HepG2 (cell line): ENCODE results near the gene LUC7L2. TPM values are rescaled to one million over a fixed set of nuclear protein-coding genes. Genes with fewer than 3 reads are reported as not detected.

ENCODE experiments used
- ADNP ChIP-seq: sonication (generic); formaldehyde crosslinking; IDR thresholded peaks from 2 replicates; pipeline ENCODE4 v1.4.0; 2020; ENCODE audit warnings: missing genetic modification reagents
- JDP2 ChIP-seq: sonication (generic); formaldehyde crosslinking; IDR thresholded peaks from 2 replicates; pipeline ENCODE4 v1.8.1; 2022; ENCODE audit warnings: missing genetic modification reagents, borderline replicate concordance
- NR2F6 ChIP-seq, 2 experiments: IDR thresholded peaks; 2 replicates each; pipeline ENCODE4 v1.6.1; 2016; ENCODE audit warnings: antibody characterized with exemption in 1 of 2, mild to moderate bottlenecking in 1 of 2
- RAD21 ChIP-seq: fragments of 450-650 bp; formaldehyde crosslinking; IDR thresholded peaks from 2 replicates; pipeline ENCODE4 v1.5.0; 2020; ENCODE audit warnings: mild to moderate bottlenecking
- SKI ChIP-seq: fragments of 450-650 bp; IDR thresholded peaks from one replicate; pipeline ENCODE4 v1.6.1; 2018; ENCODE audit warnings: mild to moderate bottlenecking; ENCODE audit not compliant: partially characterized antibody
- SNRNP70 ChIP-seq: fragments of 200-400 bp; formaldehyde crosslinking; IDR thresholded peaks from 2 replicates; pipeline ENCODE4 v1.6.1; 2017; ENCODE audit warnings: mild to moderate bottlenecking, low read depth, low read length, moderate library complexity
- TP53 ChIP-seq: sonication (generic); formaldehyde crosslinking; conservative IDR thresholded peaks from 2 replicates; pipeline ENCODE4 v1.4.0; 2020; ENCODE audit warnings: missing genetic modification reagents
- ZBTB40 ChIP-seq, 2 experiments: fragments of 450-650 bp in 1 of 2; sonication (generic) in 1 of 2; formaldehyde crosslinking in 1 of 2; IDR thresholded peaks; 2 replicates each; pipeline versions ENCODE4 v1.6.1 to v1.8.0; 2016 to 2022; ENCODE audit warnings: antibody characterized with exemption in 1 of 2, mild to moderate bottlenecking in 1 of 2, missing genetic modification reagents in 1 of 2
- ZNF17 ChIP-seq: sonication (generic); formaldehyde crosslinking; IDR thresholded peaks from 2 replicates; pipeline ENCODE4 v1.5.0; 2020; ENCODE audit warnings: mild to moderate bottlenecking, missing genetic modification reagents
- ZNF350 ChIP-seq: sonication (generic); formaldehyde crosslinking; IDR thresholded peaks from 2 replicates; pipeline ENCODE4 v1.4.0; 2020; ENCODE audit warnings: mild to moderate bottlenecking, low read depth, missing genetic modification reagents, borderline replicate concordance
- polyA plus RNA-seq, 8 experiments: library from polyadenylated mRNA; depleted of rRNA in 3 of 8; stranded (reverse) in 7 of 8; unstranded in 1 of 8; fragments of >200 nt; fragmentation: Illumina TruSeq in 4 of 8; extraction: Trizol in 4 of 8; gene quantifications; 2 replicates each; pipeline versions ENCODE4 v1.2.1 to v1.2.3, GENCODE V29; 2011 to 2016; ENCODE audit warnings: low read depth in 4 of 8, missing spikeins in 1 of 8, mixed read lengths in 1 of 8; ENCODE audit not compliant: insufficient read depth in 1 of 8
- total RNA-seq, 5 experiments: library from RNA; depleted of rRNA; stranded (reverse); fragments of >200 nt; fragmentation: Illumina TruSeq; extraction: Trizol; gene quantifications; 2 replicates each; pipeline ENCODE4 v1.2.3, GENCODE V29; 2016; ENCODE audit warnings: low read depth in 1 of 5
- TF ChIP-seq, protein P1 (sequence below): fragments of 450-650 bp; IDR thresholded peaks from 2 replicates; pipeline ENCODE4 v1.6.1; 2017
- TF ChIP-seq, protein P2 (sequence below): sonication (generic); formaldehyde crosslinking; IDR thresholded peaks from 2 replicates; pipeline ENCODE4 v1.5.1; 2020; ENCODE audit warnings: mild to moderate bottlenecking, missing genetic modification reagents, borderline replicate concordance

LUC7L2 gene
- total and polyA plus RNA-seq, 2 of the 13 experiments (the other 11 are each of a cell fraction or from before 2014, with no cell fraction given): 17.9 to 50.7 TPM

GRCh38 chr7:139341058-139341775 is 18.5 kb upstream of the LUC7L2 start, which contains the start of gene FMC1 (continued):
- no peak for TF ChIP-seq ZBTB40 (IDR thresholded peaks at IDR 0.05)
- peak; percentile 1; the same call in 1 of the 2 replicates for TF ChIP-seq ZBTB40 (CRISPR knock-in tag; IDR thresholded peaks at IDR 0.05)
- no peak for TF ChIP-seq ZNF17
- TF ChIP-seq JDP2: no peak; the same call in 1 of the 2 replicates
- TF ChIP-seq SKI: peak; percentile 8
- no peak for TF ChIP-seq NR2F6 (IDR thresholded peaks at IDR 0.05)
- TF ChIP-seq NR2F6 (CRISPR knock-in tag; IDR thresholded peaks at IDR 0.05): 0 out of 2 replicates have a peak, but pooled peaks have one; percentile 6
- no peak for TF ChIP-seq SNRNP70
- TF ChIP-seq ADNP: no peak
- TF ChIP-seq, protein P1, sequence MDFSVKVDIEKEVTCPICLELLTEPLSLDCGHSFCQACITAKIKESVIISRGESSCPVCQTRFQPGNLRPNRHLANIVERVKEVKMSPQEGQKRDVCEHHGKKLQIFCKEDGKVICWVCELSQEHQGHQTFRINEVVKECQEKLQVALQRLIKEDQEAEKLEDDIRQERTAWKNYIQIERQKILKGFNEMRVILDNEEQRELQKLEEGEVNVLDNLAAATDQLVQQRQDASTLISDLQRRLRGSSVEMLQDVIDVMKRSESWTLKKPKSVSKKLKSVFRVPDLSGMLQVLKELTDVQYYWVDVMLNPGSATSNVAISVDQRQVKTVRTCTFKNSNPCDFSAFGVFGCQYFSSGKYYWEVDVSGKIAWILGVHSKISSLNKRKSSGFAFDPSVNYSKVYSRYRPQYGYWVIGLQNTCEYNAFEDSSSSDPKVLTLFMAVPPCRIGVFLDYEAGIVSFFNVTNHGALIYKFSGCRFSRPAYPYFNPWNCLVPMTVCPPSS: no peak
- TF ChIP-seq TP53: no peak
- TF ChIP-seq ZNF350 (CRISPR knock-in tag): peak; percentile 97
- TF ChIP-seq RAD21: 0 out of 2 replicates have a peak, but pooled peaks have one; percentile 30
- TF ChIP-seq, protein P2, sequence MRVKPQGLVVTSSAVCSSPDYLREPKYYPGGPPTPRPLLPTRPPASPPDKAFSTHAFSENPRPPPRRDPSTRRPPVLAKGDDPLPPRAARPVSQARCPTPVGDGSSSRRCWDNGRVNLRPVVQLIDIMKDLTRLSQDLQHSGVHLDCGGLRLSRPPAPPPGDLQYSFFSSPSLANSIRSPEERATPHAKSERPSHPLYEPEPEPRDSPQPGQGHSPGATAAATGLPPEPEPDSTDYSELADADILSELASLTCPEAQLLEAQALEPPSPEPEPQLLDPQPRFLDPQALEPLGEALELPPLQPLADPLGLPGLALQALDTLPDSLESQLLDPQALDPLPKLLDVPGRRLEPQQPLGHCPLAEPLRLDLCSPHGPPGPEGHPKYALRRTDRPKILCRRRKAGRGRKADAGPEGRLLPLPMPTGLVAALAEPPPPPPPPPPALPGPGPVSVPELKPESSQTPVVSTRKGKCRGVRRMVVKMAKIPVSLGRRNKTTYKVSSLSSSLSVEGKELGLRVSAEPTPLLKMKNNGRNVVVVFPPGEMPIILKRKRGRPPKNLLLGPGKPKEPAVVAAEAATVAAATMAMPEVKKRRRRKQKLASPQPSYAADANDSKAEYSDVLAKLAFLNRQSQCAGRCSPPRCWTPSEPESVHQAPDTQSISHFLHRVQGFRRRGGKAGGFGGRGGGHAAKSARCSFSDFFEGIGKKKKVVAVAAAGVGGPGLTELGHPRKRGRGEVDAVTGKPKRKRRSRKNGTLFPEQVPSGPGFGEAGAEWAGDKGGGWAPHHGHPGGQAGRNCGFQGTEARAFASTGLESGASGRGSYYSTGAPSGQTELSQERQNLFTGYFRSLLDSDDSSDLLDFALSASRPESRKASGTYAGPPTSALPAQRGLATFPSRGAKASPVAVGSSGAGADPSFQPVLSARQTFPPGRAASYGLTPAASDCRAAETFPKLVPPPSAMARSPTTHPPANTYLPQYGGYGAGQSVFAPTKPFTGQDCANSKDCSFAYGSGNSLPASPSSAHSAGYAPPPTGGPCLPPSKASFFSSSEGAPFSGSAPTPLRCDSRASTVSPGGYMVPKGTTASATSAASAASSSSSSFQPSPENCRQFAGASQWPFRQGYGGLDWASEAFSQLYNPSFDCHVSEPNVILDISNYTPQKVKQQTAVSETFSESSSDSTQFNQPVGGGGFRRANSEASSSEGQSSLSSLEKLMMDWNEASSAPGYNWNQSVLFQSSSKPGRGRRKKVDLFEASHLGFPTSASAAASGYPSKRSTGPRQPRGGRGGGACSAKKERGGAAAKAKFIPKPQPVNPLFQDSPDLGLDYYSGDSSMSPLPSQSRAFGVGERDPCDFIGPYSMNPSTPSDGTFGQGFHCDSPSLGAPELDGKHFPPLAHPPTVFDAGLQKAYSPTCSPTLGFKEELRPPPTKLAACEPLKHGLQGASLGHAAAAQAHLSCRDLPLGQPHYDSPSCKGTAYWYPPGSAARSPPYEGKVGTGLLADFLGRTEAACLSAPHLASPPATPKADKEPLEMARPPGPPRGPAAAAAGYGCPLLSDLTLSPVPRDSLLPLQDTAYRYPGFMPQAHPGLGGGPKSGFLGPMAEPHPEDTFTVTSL (CRISPR knock-in tag): no peak
